ENCODE measurements around the gene KCNIP1. TPM values are rescaled to one million over a fixed set of nuclear protein-coding genes. Genes with fewer than 3 reads are reported as not detected.

Gene KCNIP1
- total and polyA plus RNA-seq, 2 of the 8 experiments (the other 6 are each of a cell fraction or from before 2014, with no cell fraction given), result 0.52 to 0.83 TPM

- no peak for TF ChIP-seq CHD7 (IDR thresholded peaks at IDR 0.05; ENCODE audit: insufficient replicate concordance, low read length)
- TF ChIP-seq SP1 (IDR thresholded peaks at IDR 0.05; ENCODE audit: low read depth, low read length), result no peak
- no peak for TF ChIP-seq E2F6 (IDR thresholded peaks at IDR 0.05)
- no peak for TF ChIP-seq CTCF (IDR thresholded peaks at IDR 0.05; ENCODE audit: control extremely low read depth in 1 of 3, insufficient read depth in 1 of 3, low read depth in 1 of 3, low read length in 3 of 3)
- TF ChIP-seq TBP (IDR thresholded peaks at IDR 0.05; ENCODE audit: low read depth, low read length), result no peak
- no peak for TF ChIP-seq PHF8 (conservative IDR thresholded peaks at IDR 0.05; ENCODE audit: low read depth, low read length)
- no peak for TF ChIP-seq SAP30 (IDR thresholded peaks at IDR 0.05; ENCODE audit: insufficient read depth, insufficient replicate concordance, low read length)
- TF ChIP-seq CBX5 (IDR thresholded peaks at IDR 0.05; ENCODE audit: low read depth, low read length), result no peak
- no peak for TF ChIP-seq SP4 (IDR thresholded peaks at IDR 0.05; ENCODE audit: low read length)
Measured at GRCh38 chr5:170523142-170523551, 19.3 kb downstream of the KCNIP1 start (continued).

Data from H1 (cell line).